Suprapubic skin (tissue), 4 donors: ENCODE measurements around the gene LAMB4.

ENCODE experiments used
- EP300 ChIP-seq: sonication (generic); formaldehyde crosslinking; IDR thresholded peaks from one replicate; pipeline ENCODE4 v1.6.1; 2017; ENCODE audit warnings: antibody characterized with exemption
- POLR2A ChIP-seq, 2 donors: fragments of 450-650 bp; IDR thresholded peaks; one replicate each; pipeline ENCODE4 v1.6.1; 2017; ENCODE audit warnings: antibody characterized with exemption in 2 of 2, mild to moderate bottlenecking in 2 of 2, moderate library complexity in 2 of 2
- POLR2AphosphoS5 ChIP-seq, 3 donors: sonication (generic); formaldehyde crosslinking; IDR thresholded peaks; one replicate each; pipeline ENCODE4 v1.6.1; 2017; ENCODE audit warnings: antibody characterized with exemption in 3 of 3
- TF ChIP-seq, protein P1 (sequence below), 2 donors: fragments of 200-600 bp in 1 of 2; fragments of 450-650 bp in 1 of 2; sonication (generic) in 1 of 2; IDR thresholded peaks; one replicate each; pipeline ENCODE4 v1.5.1; 2016 to 2019; ENCODE audit warnings: antibody characterized with exemption in 2 of 2, mild to moderate bottlenecking in 1 of 2, moderate library complexity in 1 of 2

DNA sequence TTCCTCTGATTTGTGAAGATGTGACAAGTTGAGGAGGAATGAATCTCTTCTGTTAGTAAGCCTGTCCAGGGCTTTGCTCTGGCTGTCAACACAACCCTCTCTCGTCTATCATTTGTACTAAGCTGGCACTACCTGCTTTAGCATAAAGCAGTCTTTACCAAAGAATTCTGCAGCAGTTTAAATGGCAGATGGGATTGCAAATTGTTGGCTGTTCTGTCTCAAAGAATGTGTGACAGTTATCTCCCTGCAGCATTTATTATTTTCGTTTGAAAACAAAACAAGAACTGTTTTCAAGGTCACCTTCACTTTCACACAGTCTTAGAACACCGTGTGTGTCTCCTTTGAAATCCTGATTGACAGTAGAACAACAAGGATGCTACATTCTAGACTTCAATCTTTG, 122.4 kb downstream of the LAMB4 start:
- TF ChIP-seq, protein P1, sequence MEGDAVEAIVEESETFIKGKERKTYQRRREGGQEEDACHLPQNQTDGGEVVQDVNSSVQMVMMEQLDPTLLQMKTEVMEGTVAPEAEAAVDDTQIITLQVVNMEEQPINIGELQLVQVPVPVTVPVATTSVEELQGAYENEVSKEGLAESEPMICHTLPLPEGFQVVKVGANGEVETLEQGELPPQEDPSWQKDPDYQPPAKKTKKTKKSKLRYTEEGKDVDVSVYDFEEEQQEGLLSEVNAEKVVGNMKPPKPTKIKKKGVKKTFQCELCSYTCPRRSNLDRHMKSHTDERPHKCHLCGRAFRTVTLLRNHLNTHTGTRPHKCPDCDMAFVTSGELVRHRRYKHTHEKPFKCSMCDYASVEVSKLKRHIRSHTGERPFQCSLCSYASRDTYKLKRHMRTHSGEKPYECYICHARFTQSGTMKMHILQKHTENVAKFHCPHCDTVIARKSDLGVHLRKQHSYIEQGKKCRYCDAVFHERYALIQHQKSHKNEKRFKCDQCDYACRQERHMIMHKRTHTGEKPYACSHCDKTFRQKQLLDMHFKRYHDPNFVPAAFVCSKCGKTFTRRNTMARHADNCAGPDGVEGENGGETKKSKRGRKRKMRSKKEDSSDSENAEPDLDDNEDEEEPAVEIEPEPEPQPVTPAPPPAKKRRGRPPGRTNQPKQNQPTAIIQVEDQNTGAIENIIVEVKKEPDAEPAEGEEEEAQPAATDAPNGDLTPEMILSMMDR (IDR thresholded peaks at IDR 0.05): no peak
- TF ChIP-seq POLR2AphosphoS5 (IDR thresholded peaks at IDR 0.05) (no peak), EP300 (no peak), POLR2A (IDR thresholded peaks at IDR 0.05) (no peak)
